Measurements from ENCODE around the gene UCKL1.

Gene UCKL1

GRCh38 chr20:63951398-63952209, 4.6 kb downstream of the UCKL1 start:
- TF ChIP-seq CTCF (IDR thresholded peaks at IDR 0.05; ENCODE audit: insufficient read depth, low read depth, low read length, missing control alignments), result no peak
- no peak overlapping the region for H3K4me3 ChIP-seq (ENCODE audit: low read length)
- no peak for DNase-seq (ENCODE audit: low read depth)

GRCh38 chr20:63950701-63951397, 5.4 kb downstream of the UCKL1 start:
- H3K4me3 ChIP-seq (ENCODE audit: low read length), result no peak overlapping the region
- no peak for DNase-seq (ENCODE audit: low read depth)
- TF ChIP-seq CTCF (IDR thresholded peaks at IDR 0.05; ENCODE audit: insufficient read depth, low read depth, low read length, missing control alignments), result no peak

- DNase-seq (ENCODE audit: low read depth), result no peak
- no peak for TF ChIP-seq CTCF (IDR thresholded peaks at IDR 0.05; ENCODE audit: insufficient read depth, low read depth, low read length, missing control alignments)
- H3K4me3 ChIP-seq (ENCODE audit: low read length), result no peak overlapping the region
These were observed 8.4 kb downstream of the UCKL1 start for GRCh38 chr20:63947638-63948456.

GRCh38 chr20:63946986-63947637, 9.1 kb downstream of the UCKL1 start:
- DNase-seq (ENCODE audit: low read depth), result no peak
- TF ChIP-seq CTCF (IDR thresholded peaks at IDR 0.05; ENCODE audit: insufficient read depth, low read depth, low read length, missing control alignments), result no peak
- H3K4me3 ChIP-seq (ENCODE audit: low read length), result no peak overlapping the region

GRCh38 chr20:63945921-63946920, 10.0 kb downstream of the UCKL1 start:
- DNase-seq (ENCODE audit: low read depth), result no peak
- H3K4me3 ChIP-seq (ENCODE audit: low read length), result no peak overlapping the region
- no peak for TF ChIP-seq CTCF (IDR thresholded peaks at IDR 0.05; ENCODE audit: insufficient read depth, low read depth, low read length, missing control alignments)

Measured in epithelial cell of esophagus (primary cell).